ENCODE data around the gene ANKMY1.
"Not testable (repeated sequence)": the region's sequence is repeated elsewhere in the genome, so short reads cannot be mapped to it uniquely, and the experiment has no call there.

ANKMY1 gene

GRCh38 chr2:240522406-240522805 is 35.4 kb downstream of the ANKMY1 start:
- TF ChIP-seq CTCF (IDR thresholded peaks at IDR 0.05; ENCODE audit: low read length, missing control alignments), result no peak
- H3K4me3 ChIP-seq (replicated peaks; ENCODE audit: low read depth, low read length), result no peak overlapping the region
- DNase-seq (ENCODE audit: low read depth), result no peak

- DNase-seq (ENCODE audit: low read depth); H3K4me3 ChIP-seq (replicated peaks; ENCODE audit: low read depth, low read length): not testable (repeated sequence)
Observed at GRCh38 chr2:240521885-240522284, 35.9 kb downstream of the ANKMY1 start.

- DNase-seq (ENCODE audit: low read depth), result no peak
- no peak for TF ChIP-seq CTCF (IDR thresholded peaks at IDR 0.05; ENCODE audit: low read length, missing control alignments)
- no peak overlapping the region for H3K4me3 ChIP-seq (replicated peaks; ENCODE audit: low read depth, low read length)
Observed at GRCh38 chr2:240520974-240521350, 36.8 kb downstream of the ANKMY1 start.

- TF ChIP-seq CTCF (IDR thresholded peaks at IDR 0.05; ENCODE audit: low read length, missing control alignments), result no peak
- DNase-seq (ENCODE audit: low read depth), result no peak
- H3K4me3 ChIP-seq (replicated peaks; ENCODE audit: low read depth, low read length), result no peak overlapping the region
Observed at GRCh38 chr2:240520130-240520973, 37.4 kb downstream of the ANKMY1 start.

- no peak overlapping the region for H3K4me3 ChIP-seq (replicated peaks; ENCODE audit: low read depth, low read length)
- DNase-seq (ENCODE audit: low read depth), result peak; percentile 41
- TF ChIP-seq CTCF (IDR thresholded peaks at IDR 0.05; ENCODE audit: low read length, missing control alignments), result no peak
Observed at GRCh38 chr2:240519396-240520129, 38.2 kb downstream of the ANKMY1 start.

- no peak overlapping the region for H3K4me3 ChIP-seq (replicated peaks; ENCODE audit: low read depth, low read length)
Observed at GRCh38 chr2:240518981-240519380, 38.8 kb downstream of the ANKMY1 start.

More at GRCh38 chr2:240518981-240519380, 38.8 kb downstream of the ANKMY1 start:
- TF ChIP-seq CTCF (IDR thresholded peaks at IDR 0.05; ENCODE audit: low read length, missing control alignments), result no peak
- DNase-seq (ENCODE audit: low read depth), result no peak
